Measurements from ENCODE around the gene NFIX. TPM values are rescaled to one million over a fixed set of nuclear protein-coding genes. Genes with fewer than 3 reads are reported as not detected.

The NFIX gene
- total and polyA plus RNA-seq, 2 donors (not counting 3 experiments of a cell fraction or from before 2014, with no cell fraction given) = 9.8 to 37.7 TPM

DNA sequence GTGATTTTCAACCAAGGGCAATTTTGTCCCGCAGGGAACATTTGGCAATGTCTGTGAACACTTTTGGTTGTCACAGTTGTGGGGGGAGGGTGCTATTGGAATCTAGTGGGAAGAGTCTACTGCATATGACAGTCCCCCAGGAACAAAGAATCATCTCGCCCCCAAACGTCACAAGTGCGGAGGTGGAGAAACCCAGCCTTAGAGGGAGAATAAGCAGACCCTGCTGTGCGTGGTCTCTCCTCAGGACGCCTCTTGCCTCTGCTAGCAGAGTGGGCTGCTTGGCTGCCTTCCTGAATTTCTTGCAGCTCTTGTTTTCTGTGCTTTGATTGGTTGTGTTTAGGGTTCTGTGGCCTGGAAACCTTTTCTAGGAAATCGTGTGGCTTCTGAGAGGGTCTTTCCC is 42.5 kb downstream of the NFIX start:
- no TSS peak for BruUV-seq (replicated peaks)
- Histone ChIP-seq H3K27ac (ENCODE audit: insufficient read depth, low read depth, low read length) (peak overlapping the region; percentile 87), H4K20me1 (replicated peaks; ENCODE audit: control insufficient read depth, extremely low read depth, insufficient read depth, low read length) (no peaks in the 10 kb centered on the region), H3K36me3 (ENCODE audit: control insufficient read depth in 2 of 2, extremely low read depth in 1 of 2, insufficient read depth in 2 of 2, low read length in 2 of 2) (no peaks in the 10 kb centered on the region), H3K27me3 (ENCODE audit: control insufficient read depth in 2 of 2, insufficient read depth in 2 of 2, low read length in 2 of 2) (no peaks in the 10 kb centered on the region), H3K9me3 (replicated peaks; ENCODE audit: control insufficient read depth, insufficient read depth, low read length) (no peaks in the 10 kb centered on the region), H3K4me3 (replicated peaks in 1 of 3; ENCODE audit: insufficient read depth in 1 of 3, low read depth in 1 of 3, low read length in 3 of 3) (no peak overlapping the region), H3K4me1 (ENCODE audit: control insufficient read depth, extremely low read depth, insufficient read depth, low read length) (peaks cover 15% of the 10 kb centered on the region), H3K9ac (replicated peaks; ENCODE audit: extremely low read depth, insufficient read depth, low read length) (no peak overlapping the region), H3K9me1 (replicated peaks; ENCODE audit: control insufficient read depth, extremely low read depth, insufficient read depth, low read length) (no peaks in the 10 kb centered on the region), H3K4me2 (ENCODE audit: insufficient read depth, low read length) (peak overlapping the region; percentile 22), H2AFZ (ENCODE audit: low read depth, low read length) (no peak overlapping the region), H3K79me2 (ENCODE audit: control insufficient read depth, insufficient read depth, low read length) (no peaks in the 10 kb centered on the region)
- intact Hi-C loops (cut with micrococcal nuclease) (no loop called here), dilution Hi-C loops (cut with MboI; ENCODE audit: extremely low pct_ligation_motif_present, low sequenced_read_pairs) (no loop called here)
- DNase-seq (ENCODE audit: low read depth, low spot score) = no peak
- no peak for TF ChIP-seq FOS (IDR thresholded peaks at IDR 0.05; ENCODE audit: borderline replicate concordance, insufficient read depth, low read length)
- TF ChIP-seq JUN (IDR thresholded peaks at IDR 0.05; ENCODE audit: borderline replicate concordance, insufficient read depth, insufficient read length, low read depth) = no peak
- no peak for TF ChIP-seq POLR2A (IDR thresholded peaks at IDR 0.05; ENCODE audit: low read depth, low read length)
- TF ChIP-seq, protein P1, sequence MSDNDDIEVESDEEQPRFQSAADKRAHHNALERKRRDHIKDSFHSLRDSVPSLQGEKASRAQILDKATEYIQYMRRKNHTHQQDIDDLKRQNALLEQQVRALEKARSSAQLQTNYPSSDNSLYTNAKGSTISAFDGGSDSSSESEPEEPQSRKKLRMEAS (IDR thresholded peaks at IDR 0.05; ENCODE audit: insufficient read depth, insufficient read length) = no peak
- no peak for TF ChIP-seq MYC (IDR thresholded peaks at IDR 0.05; ENCODE audit: low read depth, low read length)
- ChIA-PET POLR2A (no interaction called here), CTCF (interaction anchor here (1.2 to 2.6 kb wide), 2 partner anchors 9 to 23 kb away, joined by 3 to 14 read pairs; no protein-coding TSS in a partner anchor)
- FAIRE-seq = no peak

DNA sequence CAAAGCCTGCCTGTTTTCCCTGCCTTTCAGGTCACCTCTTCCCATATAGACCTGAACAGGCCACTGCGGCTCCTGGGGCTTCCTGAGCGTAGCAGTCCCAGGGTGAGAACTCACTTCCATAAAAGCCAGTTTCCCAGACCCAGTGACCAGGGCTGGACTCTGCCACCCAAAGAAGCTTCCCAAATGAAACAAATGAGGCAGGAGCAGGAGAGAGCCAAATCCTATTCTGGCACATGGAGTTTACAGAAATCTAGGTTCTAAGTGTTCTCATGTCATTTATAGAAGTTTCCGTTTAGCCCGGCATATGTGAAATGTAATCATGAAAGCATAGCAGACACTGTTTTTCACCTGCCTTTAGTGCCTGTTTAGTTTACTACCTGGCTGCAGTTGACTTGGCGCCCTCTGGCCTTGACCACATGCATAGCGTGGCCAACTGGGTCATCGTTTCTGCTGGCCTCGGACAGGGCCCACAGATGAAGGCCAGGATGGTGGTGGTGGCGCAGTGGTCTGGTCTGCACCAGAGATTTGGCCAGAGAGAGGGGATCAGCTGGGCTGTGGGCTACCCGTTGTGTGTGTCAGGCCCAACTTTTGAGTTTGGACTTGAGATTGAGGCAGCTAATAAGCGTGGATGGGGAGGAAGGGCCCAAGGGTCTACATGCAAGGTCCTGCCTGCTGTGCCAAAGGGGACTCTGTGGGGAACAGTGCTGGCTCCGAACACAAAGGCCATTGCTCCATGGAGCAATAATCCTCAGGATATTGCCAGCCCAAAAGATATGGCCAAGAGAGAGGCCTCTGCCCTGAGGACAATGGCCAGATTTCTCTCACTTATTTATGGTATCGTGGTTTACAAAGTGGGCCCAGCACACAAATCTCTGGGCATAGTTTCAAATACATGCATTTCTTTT is 43.3 kb downstream of the NFIX start:
- intact Hi-C loops (cut with micrococcal nuclease) = no loop called here
- no peak for DNase-seq (ENCODE audit: low read depth, low spot score)
- Histone ChIP-seq H3K9me1 (replicated peaks; ENCODE audit: control insufficient read depth, extremely low read depth, insufficient read depth, low read length) (no peaks in the 10 kb centered on the region), H2AFZ (ENCODE audit: low read depth, low read length) (no peak overlapping the region), H3K4me1 (ENCODE audit: control insufficient read depth, extremely low read depth, insufficient read depth, low read length) (peaks cover 15% of the 10 kb centered on the region), H4K20me1 (replicated peaks; ENCODE audit: control insufficient read depth, extremely low read depth, insufficient read depth, low read length) (no peaks in the 10 kb centered on the region), H3K4me3 (replicated peaks in 1 of 3; ENCODE audit: insufficient read depth in 1 of 3, low read depth in 1 of 3, low read length in 3 of 3) (no peak overlapping the region), H3K9ac (replicated peaks; ENCODE audit: extremely low read depth, insufficient read depth, low read length) (no peak overlapping the region), H3K79me2 (ENCODE audit: control insufficient read depth, insufficient read depth, low read length) (no peaks in the 10 kb centered on the region), H3K27ac (ENCODE audit: insufficient read depth, low read depth, low read length) (no peak overlapping the region), H3K4me2 (ENCODE audit: insufficient read depth, low read length) (no peak overlapping the region), H3K36me3 (ENCODE audit: control insufficient read depth in 2 of 2, extremely low read depth in 1 of 2, insufficient read depth in 2 of 2, low read length in 2 of 2) (no peaks in the 10 kb centered on the region), H3K27me3 (ENCODE audit: control insufficient read depth in 2 of 2, insufficient read depth in 2 of 2, low read length in 2 of 2) (no peaks in the 10 kb centered on the region), H3K9me3 (replicated peaks; ENCODE audit: control insufficient read depth, insufficient read depth, low read length) (no peaks in the 10 kb centered on the region)
- ChIA-PET POLR2A (no interaction called here), CTCF (interaction anchor here (1.2 to 6.7 kb wide), 3 partner anchors 16 to 23 kb away, joined by 7 to 53 read pairs (median 14); no protein-coding TSS in a partner anchor)
- dilution Hi-C loops (cut with MboI; ENCODE audit: extremely low pct_ligation_motif_present, low sequenced_read_pairs) = no loop called here
- TF ChIP-seq POLR2AphosphoS5 (IDR thresholded peaks at IDR 0.05; ENCODE audit: insufficient read depth, low read depth, low read length) (no peak), POLR2A (IDR thresholded peaks at IDR 0.05; ENCODE audit: low read depth, low read length) (no peak), FOS (IDR thresholded peaks at IDR 0.05; ENCODE audit: borderline replicate concordance, insufficient read depth, low read length) (no peak), EZH2 (IDR thresholded peaks at IDR 0.05; ENCODE audit: borderline replicate concordance, low read depth, low read length, severe bottlenecking) (no peak), JUN (IDR thresholded peaks at IDR 0.05; ENCODE audit: borderline replicate concordance, insufficient read depth, insufficient read length, low read depth) (no peak), GATA2 (IDR thresholded peaks at IDR 0.05; ENCODE audit: insufficient read depth, insufficient read length, low read depth, low read length) (no peak), MYC (IDR thresholded peaks at IDR 0.05; ENCODE audit: low read depth, low read length) (no peak)
- TF ChIP-seq, protein P2, sequence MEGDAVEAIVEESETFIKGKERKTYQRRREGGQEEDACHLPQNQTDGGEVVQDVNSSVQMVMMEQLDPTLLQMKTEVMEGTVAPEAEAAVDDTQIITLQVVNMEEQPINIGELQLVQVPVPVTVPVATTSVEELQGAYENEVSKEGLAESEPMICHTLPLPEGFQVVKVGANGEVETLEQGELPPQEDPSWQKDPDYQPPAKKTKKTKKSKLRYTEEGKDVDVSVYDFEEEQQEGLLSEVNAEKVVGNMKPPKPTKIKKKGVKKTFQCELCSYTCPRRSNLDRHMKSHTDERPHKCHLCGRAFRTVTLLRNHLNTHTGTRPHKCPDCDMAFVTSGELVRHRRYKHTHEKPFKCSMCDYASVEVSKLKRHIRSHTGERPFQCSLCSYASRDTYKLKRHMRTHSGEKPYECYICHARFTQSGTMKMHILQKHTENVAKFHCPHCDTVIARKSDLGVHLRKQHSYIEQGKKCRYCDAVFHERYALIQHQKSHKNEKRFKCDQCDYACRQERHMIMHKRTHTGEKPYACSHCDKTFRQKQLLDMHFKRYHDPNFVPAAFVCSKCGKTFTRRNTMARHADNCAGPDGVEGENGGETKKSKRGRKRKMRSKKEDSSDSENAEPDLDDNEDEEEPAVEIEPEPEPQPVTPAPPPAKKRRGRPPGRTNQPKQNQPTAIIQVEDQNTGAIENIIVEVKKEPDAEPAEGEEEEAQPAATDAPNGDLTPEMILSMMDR (IDR thresholded peaks at IDR 0.05; ENCODE audit: extremely low read depth in 1 of 2, insufficient read depth in 1 of 2, low read depth in 1 of 2, low read length in 2 of 2) = no peak
- TF ChIP-seq, protein P1 (IDR thresholded peaks at IDR 0.05; ENCODE audit: insufficient read depth, insufficient read length) = no peak
- FAIRE-seq = no peak
- no TSS peak for BruUV-seq (replicated peaks)

Measured in endothelial cell of umbilical vein (primary cell).